Measurements from ENCODE around the gene MAFG. TPM values are rescaled to one million over a fixed set of nuclear protein-coding genes. Genes with fewer than 3 reads are reported as not detected.

The MAFG gene
- total and polyA plus RNA-seq, 12 donors = 7.7 to 44.5 (median 22.1) TPM

DNA sequence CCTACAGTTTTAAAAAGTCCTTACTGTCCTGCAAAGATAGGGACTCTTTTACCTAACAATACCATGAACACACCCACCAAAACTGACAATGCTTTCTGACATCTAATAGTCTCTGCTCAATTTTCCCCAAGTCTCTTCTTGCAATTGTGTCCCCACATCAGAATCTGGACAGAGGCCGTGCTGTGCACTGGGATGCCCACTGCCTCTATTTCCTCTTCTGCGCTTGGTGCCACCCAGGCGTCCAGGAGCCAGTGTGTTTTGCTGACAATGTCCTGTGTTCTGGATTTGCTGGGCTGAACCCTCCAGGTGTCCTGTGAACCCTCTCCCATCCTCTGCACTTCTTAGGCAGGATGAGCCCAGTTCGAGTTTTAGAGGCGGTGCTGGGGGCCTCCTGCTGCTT is 50.0 kb downstream of the MAFG start:
- intact Hi-C loops (cut with DNase I) = no loop called here
- TF ChIP-seq, protein P1, sequence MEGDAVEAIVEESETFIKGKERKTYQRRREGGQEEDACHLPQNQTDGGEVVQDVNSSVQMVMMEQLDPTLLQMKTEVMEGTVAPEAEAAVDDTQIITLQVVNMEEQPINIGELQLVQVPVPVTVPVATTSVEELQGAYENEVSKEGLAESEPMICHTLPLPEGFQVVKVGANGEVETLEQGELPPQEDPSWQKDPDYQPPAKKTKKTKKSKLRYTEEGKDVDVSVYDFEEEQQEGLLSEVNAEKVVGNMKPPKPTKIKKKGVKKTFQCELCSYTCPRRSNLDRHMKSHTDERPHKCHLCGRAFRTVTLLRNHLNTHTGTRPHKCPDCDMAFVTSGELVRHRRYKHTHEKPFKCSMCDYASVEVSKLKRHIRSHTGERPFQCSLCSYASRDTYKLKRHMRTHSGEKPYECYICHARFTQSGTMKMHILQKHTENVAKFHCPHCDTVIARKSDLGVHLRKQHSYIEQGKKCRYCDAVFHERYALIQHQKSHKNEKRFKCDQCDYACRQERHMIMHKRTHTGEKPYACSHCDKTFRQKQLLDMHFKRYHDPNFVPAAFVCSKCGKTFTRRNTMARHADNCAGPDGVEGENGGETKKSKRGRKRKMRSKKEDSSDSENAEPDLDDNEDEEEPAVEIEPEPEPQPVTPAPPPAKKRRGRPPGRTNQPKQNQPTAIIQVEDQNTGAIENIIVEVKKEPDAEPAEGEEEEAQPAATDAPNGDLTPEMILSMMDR (IDR thresholded peaks at IDR 0.05) = no peak
- TF ChIP-seq POLR2A (IDR thresholded peaks at IDR 0.05) = no peak
- Histone ChIP-seq H3K27ac (no peak overlapping the region), H3K4me1 (replicated peaks in 1 of 2) (peaks cover 0 to 4% of the 10 kb centered on the region in 2 donors), H3K9me3 (replicated peaks in 1 of 3) (no peaks in the 10 kb centered on the region), H3K27me3 (no peaks in the 10 kb centered on the region), H3K4me3 (no peak overlapping the region), H3K36me3 (replicated peaks in 1 of 2) (peaks cover 0 to 7% of the 10 kb centered on the region in 2 donors)
- no peak for DNase-seq
- WGBS, 4 donors = 88 to 98% (median 95%) methylated on average over 5 of the region's 5 CpGs

DNA sequence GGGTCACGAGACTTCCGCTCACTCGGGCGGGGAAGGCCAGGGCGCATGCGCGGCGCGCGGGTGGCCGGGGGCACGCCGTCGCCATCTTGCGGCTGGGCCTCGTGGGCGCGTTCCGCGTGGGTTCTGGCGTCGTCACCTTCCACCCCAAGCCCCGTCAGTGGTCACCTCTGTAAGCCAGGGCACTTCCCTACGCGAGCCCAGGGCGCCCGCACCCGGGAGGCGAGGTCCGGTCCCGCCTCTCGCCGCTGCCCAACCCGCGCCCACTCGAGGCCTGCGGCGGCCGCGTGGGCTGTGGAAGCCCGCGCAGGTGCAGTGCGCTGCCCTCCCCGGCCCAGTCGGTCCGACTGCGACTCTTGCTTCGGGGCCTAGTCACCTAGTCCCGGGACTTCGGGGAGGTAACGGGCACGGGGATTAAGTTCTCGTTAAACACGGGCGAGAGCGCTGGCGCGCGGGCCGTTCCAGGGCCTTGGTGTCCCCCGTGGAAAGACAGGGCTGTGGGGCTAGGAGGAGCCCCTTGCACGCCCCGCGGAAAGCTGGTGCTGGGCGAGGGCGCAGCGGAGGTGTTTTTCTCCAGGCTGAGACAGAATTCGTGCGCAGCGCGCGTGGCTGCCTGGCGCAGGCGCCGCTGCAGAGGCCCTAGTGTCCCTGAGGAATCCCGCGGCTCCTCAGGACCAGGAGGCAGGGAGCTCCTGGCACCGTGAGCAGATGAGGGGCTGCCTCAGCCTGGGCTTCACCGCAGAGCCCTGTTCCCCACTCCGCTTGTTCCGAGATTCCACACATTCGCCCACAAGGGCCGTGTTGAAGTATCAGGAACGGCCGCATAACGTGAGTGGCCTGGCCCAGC is 55.9 kb downstream of the MAFG start:
- intact Hi-C loops (cut with DNase I) = no loop called here
- H3K27me3 ChIP-seq = no peaks in the 10 kb centered on the region
- peaks cover 25 to 46% of the 10 kb centered on the region in 2 donors for H3K4me1 ChIP-seq (replicated peaks in 1 of 2)
- H3K4me3 ChIP-seq = peak overlapping the region; percentile 41 to 85 (median 65)
- peak overlapping the region; percentile 92 to 100 (median 99) for H3K27ac ChIP-seq
- H3K9me3 ChIP-seq (replicated peaks in 1 of 3) = no peaks in the 10 kb centered on the region
- WGBS, 4 donors = 0 to 1% (median 1%) methylated on average over 13 to 86 of the region's 86 CpGs
- peak; percentile 52 to 97 (median 96) for DNase-seq
- peaks cover 0 to 25% of the 10 kb centered on the region in 2 donors for H3K36me3 ChIP-seq (replicated peaks in 1 of 2)
- peak; percentile 88 to 91 for TF ChIP-seq POLR2A (IDR thresholded peaks at IDR 0.05)
- TF ChIP-seq, protein P1 (IDR thresholded peaks at IDR 0.05) = peak in 2 of 6 experiments; percentile 35 to 46

DNA sequence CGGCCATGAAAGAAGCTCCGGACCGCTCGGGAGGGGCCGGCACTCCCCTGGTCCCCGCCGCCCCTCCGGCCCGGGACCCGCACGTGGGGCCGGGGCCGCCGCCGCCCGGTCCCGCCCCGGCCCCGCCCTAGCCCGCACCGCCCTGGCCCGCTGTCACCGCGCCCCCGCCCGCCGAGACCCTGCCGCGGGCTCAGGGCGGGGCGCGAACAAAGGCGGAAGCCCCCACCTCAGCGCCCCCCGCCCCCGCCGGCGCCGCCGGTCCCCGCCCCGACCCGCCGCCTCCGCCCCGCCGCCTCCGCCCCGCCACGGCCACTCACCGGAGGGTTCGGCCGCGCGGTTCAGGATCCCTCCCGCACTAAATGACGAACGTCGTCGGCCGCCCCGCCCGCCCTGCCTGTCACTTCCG is 56.6 kb downstream of the MAFG start, which contains the start of gene ARHGDIA:
Gene ARHGDIA, minus strand, starts transcription at position 357 of the 406 bp plus-strand sequence. CDS start 1,407 bp downstream, outside the sequence.
- peaks cover 25 to 46% of the 10 kb centered on the region in 2 donors for H3K4me1 ChIP-seq (replicated peaks in 1 of 2)

More for the DNA sequence above, 56.6 kb downstream of the MAFG start, which contains the start of gene ARHGDIA:
- Histone ChIP-seq H3K4me3 (peak within 1 kb of the TSS; percentile 50 to 85 (median 65)), H3K27me3 (no peaks in the 10 kb centered on the region), H3K27ac (peak within 1 kb of the TSS; percentile 92 to 100 (median 99)), H3K36me3 (replicated peaks in 1 of 2) (peaks cover 0 to 25% of the 10 kb centered on the region in 2 donors), H3K9me3 (replicated peaks in 1 of 3) (no peaks in the 10 kb centered on the region)
- intact Hi-C loops (cut with DNase I) = no loop called here
- 0 to 2% methylated on average over 46 to 59 of the region's 64 CpGs; no CpG with 5 or more reads in 2 of the 4 donors for WGBS, 4 donors
- TF ChIP-seq POLR2A (IDR thresholded peaks at IDR 0.05) = no peak
- TF ChIP-seq, protein P1 (IDR thresholded peaks at IDR 0.05) = no peak
- peak in 3 of 7 donors; percentile 29 to 95 (median 94) for DNase-seq

Measured in adrenal gland (tissue), 12 donors.